ENCODE results near the gene RAB11FIP4.

GRCh38 chr17:31549525-31550388 lies 158.3 kb downstream of the RAB11FIP4 start:
- no peak for TF ChIP-seq FOXP2 (optimal IDR thresholded peaks at IDR 0.05; ENCODE audit: control extremely low read depth, extremely low read length, insufficient read depth)
- TF ChIP-seq POLR2AphosphoS5 (IDR thresholded peaks at IDR 0.05; ENCODE audit: borderline replicate concordance, low read depth, low read length) = peak; percentile 61; the same call in 1 of the 2 replicates
- no peak for TF ChIP-seq EZH2 (IDR thresholded peaks at IDR 0.05)

Data from SK-N-MC (cell line).